ENCODE data around the gene ZFX. TPM values are rescaled to one million over a fixed set of nuclear protein-coding genes. Genes with fewer than 3 reads are reported as not detected.

ZFX gene
- total RNA-seq, 1 experiment from 2014 or later: 66.8 TPM

- Histone ChIP-seq H3K79me1 (ENCODE audit: insufficient read depth, low read depth, low read length, poor library complexity, severe bottlenecking) (peaks cover 4% of the 10 kb centered on the region), H3K79me2 (ENCODE audit: insufficient read depth, low read length) (peaks cover 41% of the 10 kb centered on the region), H3K14ac (ENCODE audit: insufficient read depth, low read length) (no peak overlapping the region), H3K4me2 (ENCODE audit: insufficient read depth, insufficient read length, low read length) (no peak overlapping the region), H2BK20ac (ENCODE audit: low read depth, low read length, poor library complexity, severe bottlenecking) (no peak overlapping the region), H4K5ac (ENCODE audit: insufficient read length, low read depth, low read length) (no peak overlapping the region), H3K23me2 (ENCODE audit: insufficient read length, low read depth, low read length, poor library complexity, severe bottlenecking) (no peaks in the 10 kb centered on the region), H3K23ac (ENCODE audit: insufficient read length, low read depth, low read length) (no peak overlapping the region), H2AK5ac (ENCODE audit: insufficient read length, low read length) (no peak overlapping the region), H2AFZ (ENCODE audit: low read length) (no peak overlapping the region), H4K20me1 (ENCODE audit: control insufficient read depth, insufficient read depth, insufficient read length) (no peaks in the 10 kb centered on the region), H3K4me1 (ENCODE audit: insufficient read depth, low read length) (no peaks in the 10 kb centered on the region), H4K91ac (ENCODE audit: insufficient read length, low read depth, low read length) (no peak overlapping the region), H2BK15ac (ENCODE audit: low read depth, low read length) (no peak overlapping the region), H3K4ac (ENCODE audit: low read depth, low read length) (no peak overlapping the region), H3K27me3 (ENCODE audit: insufficient read depth, low read length) (no peaks in the 10 kb centered on the region), H3K9me3 (ENCODE audit: control insufficient read depth, low read depth, low read length) (no peaks in the 10 kb centered on the region), H3K56ac (ENCODE audit: insufficient read length, low read depth, low read length) (no peak overlapping the region), H2BK5ac (ENCODE audit: insufficient read length, low read length) (no peak overlapping the region), H2BK12ac (ENCODE audit: insufficient read length, low read depth, low read length) (no peak overlapping the region), H3K27ac (ENCODE audit: insufficient read length, low read depth, low read length) (no peak overlapping the region), H3K18ac (ENCODE audit: insufficient read length, low read depth, low read length) (no peak overlapping the region), H4K8ac (replicated peaks; ENCODE audit: insufficient read length, low read depth, low read length) (no peak overlapping the region), H3K9ac (ENCODE audit: extremely low read depth, insufficient read length, low read length) (no peak overlapping the region), H3T11ph (ENCODE audit: low read length) (no peak overlapping the region), H2BK120ac (ENCODE audit: low read depth, low read length, poor library complexity, severe bottlenecking) (no peak overlapping the region)
- TF ChIP-seq CTCF (conservative IDR thresholded peaks at IDR 0.05): no peak
- no CpG with 5 or more reads among the region's 4 CpGs for WGBS (ENCODE audit: extremely low coverage, insufficient read length, low lambda C conversion rate)
- Mint-ChIP-seq H3K27ac (0 out of 7 replicates have a peak overlapping the region, but pooled peaks of 2 of the 3 experiments have one; percentile 35 to 36), H3K27me3 (ENCODE audit: low read depth) (no peaks in the 10 kb centered on the region), H3K4me3 (no peak overlapping the region), H3K36me3 (ENCODE audit: insufficient read depth in 1 of 3, low read depth in 3 of 3) (peaks cover 3 to 37% (median 11%) of the 10 kb centered on the region in 3 experiments; a peak in 5 of 7 replicates), H3K9me3 (no peaks in the 10 kb centered on the region), H3K4me1 (peaks cover 9 to 10% of the 10 kb centered on the region in 2 experiments; a peak in 3 of 4 replicates)
- no peak for DNase-seq
These were observed 9.4 kb downstream of the ZFX start for GRCh38 chrX:24158881-24159280.
